GM18858 (cell line): Measurements from ENCODE around the gene ZNF219.

ENCODE experiments used
- ATAC-seq: cut with Tn5 transposase; IDR thresholded peaks from one replicate; pipeline ENCODE4 v1.9.1; 2021; ENCODE audit not compliant: unreplicated experiment

Gene ZNF219

GRCh38 chr14:21102521-21103410 is 4.3 kb upstream of the ZNF219 start:
- no peak for ATAC-seq

- no peak for ATAC-seq
Measured at GRCh38 chr14:21101802-21102413, 3.5 kb upstream of the ZNF219 start.

GRCh38 chr14:21100931-21101330 is 2.5 kb upstream of the ZNF219 start, which contains the start of gene TMEM253:
Gene TMEM253, plus strand, starts transcription at chr14:21101066. Its CDS starts 278 bp downstream, at chr14:21101344.
- no peak for ATAC-seq

- no peak for ATAC-seq
Measured at GRCh38 chr14:21099596-21099985, 1.1 kb upstream of the ZNF219 start.

GRCh38 chr14:21098892-21099595 is 589 bp upstream of the ZNF219 start:
- ATAC-seq = no peak

- no peak for ATAC-seq
Measured at GRCh38 chr14:21097636-21098075, 799 bp downstream of the ZNF219 start.

GRCh38 chr14:21096978-21097635 is 1.3 kb downstream of the ZNF219 start:
- no peak for ATAC-seq

GRCh38 chr14:21096438-21096837 is 2.0 kb downstream of the ZNF219 start:
- ATAC-seq = no peak

- no peak for ATAC-seq
Measured at GRCh38 chr14:21095430-21096205, 2.8 kb downstream of the ZNF219 start.

- no peak for ATAC-seq
Measured at GRCh38 chr14:21093769-21094681, 4.4 kb downstream of the ZNF219 start.

GRCh38 chr14:21093018-21093417 is 5.4 kb downstream of the ZNF219 start:
- ATAC-seq = no peak

GRCh38 chr14:21092273-21093011 is 6.0 kb downstream of the ZNF219 start:
- peak; percentile 69 for ATAC-seq

GRCh38 chr14:21091821-21092272 is 6.6 kb downstream of the ZNF219 start:
- no peak for ATAC-seq

- no peak for ATAC-seq
Measured at GRCh38 chr14:21090940-21091663, 7.4 kb downstream of the ZNF219 start.

- ATAC-seq = no peak
Measured at GRCh38 chr14:21090194-21090939, 8.1 kb downstream of the ZNF219 start.

GRCh38 chr14:21089877-21090193 is 8.6 kb downstream of the ZNF219 start:
- no peak for ATAC-seq

- ATAC-seq = no peak
Measured at GRCh38 chr14:21089271-21089670, 9.2 kb downstream of the ZNF219 start.
